AG04449 (cell line): Measurements from ENCODE around the gene MYO16.
A peak's percentile ranks its signal among the peaks of the same experiment; 100 is the strongest.

ENCODE experiments used
- CTCF ChIA-PET: fragments of 350-600 bp; formaldehyde crosslinking; extraction: SDS; loops from one replicate; lab custom pipeline; 2021; ENCODE audit warnings: antibody characterized with exemption; lab: Yijun Ruan, JAX
- POLR2A ChIA-PET: fragments of 400-600, 350-600 bp; formaldehyde crosslinking; extraction: SDS; loops from one replicate; lab custom pipeline; 2020; ENCODE audit warnings: antibody characterized with exemption, inconsistent platforms; lab: Yijun Ruan, JAX
- DNase-seq: peaks from one replicate; pipeline ENCODE4 v3.0.0-alpha.2; 2010; ENCODE audit warnings: low read depth, low spot score
- H3K4me3 ChIP-seq: 2 replicates; pipeline ENCODE4 v1.5.1; 2011; ENCODE audit warnings: low read depth, mild to moderate bottlenecking, control low read depth, low read length
- TF ChIP-seq, protein P1 (sequence below): IDR thresholded peaks from one replicate; pipeline ENCODE4 v1.5.1; 2011; ENCODE audit warnings: mild to moderate bottlenecking, moderate library complexity, low read length, control low read depth, inconsistent platforms; ENCODE audit not compliant: insufficient read depth; ENCODE audit errors: missing control alignments

The MYO16 gene

GRCh38 chr13:108947551-108948030, 318.2 kb downstream of the MYO16 start:
- no peak for DNase-seq
- TF ChIP-seq, protein P1, sequence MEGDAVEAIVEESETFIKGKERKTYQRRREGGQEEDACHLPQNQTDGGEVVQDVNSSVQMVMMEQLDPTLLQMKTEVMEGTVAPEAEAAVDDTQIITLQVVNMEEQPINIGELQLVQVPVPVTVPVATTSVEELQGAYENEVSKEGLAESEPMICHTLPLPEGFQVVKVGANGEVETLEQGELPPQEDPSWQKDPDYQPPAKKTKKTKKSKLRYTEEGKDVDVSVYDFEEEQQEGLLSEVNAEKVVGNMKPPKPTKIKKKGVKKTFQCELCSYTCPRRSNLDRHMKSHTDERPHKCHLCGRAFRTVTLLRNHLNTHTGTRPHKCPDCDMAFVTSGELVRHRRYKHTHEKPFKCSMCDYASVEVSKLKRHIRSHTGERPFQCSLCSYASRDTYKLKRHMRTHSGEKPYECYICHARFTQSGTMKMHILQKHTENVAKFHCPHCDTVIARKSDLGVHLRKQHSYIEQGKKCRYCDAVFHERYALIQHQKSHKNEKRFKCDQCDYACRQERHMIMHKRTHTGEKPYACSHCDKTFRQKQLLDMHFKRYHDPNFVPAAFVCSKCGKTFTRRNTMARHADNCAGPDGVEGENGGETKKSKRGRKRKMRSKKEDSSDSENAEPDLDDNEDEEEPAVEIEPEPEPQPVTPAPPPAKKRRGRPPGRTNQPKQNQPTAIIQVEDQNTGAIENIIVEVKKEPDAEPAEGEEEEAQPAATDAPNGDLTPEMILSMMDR = no peak
- ChIA-PET CTCF (interaction anchor here (1.2 kb wide), 1 partner anchor 13 kb away, joined by 3 read pairs; no protein-coding TSS in a partner anchor), POLR2A (no interaction called here)
- no peak overlapping the region for H3K4me3 ChIP-seq

- ChIA-PET CTCF (no interaction called here), POLR2A (no interaction called here)
- no peak for DNase-seq
- TF ChIP-seq, protein P1 = no peak
- H3K4me3 ChIP-seq = no peak overlapping the region
These were observed 318.9 kb downstream of the MYO16 start for GRCh38 chr13:108948251-108948671.

- CTCF ChIA-PET = interaction anchor here (2.2 kb wide), 1 partner anchor 10 kb away, joined by 10 read pairs; no protein-coding TSS in a partner anchor
- no peak overlapping the region for H3K4me3 ChIP-seq
- POLR2A ChIA-PET = no interaction called here
- TF ChIP-seq, protein P1 = no peak
- DNase-seq = no peak
These were observed 321.1 kb downstream of the MYO16 start for GRCh38 chr13:108950333-108951010.

DNA sequence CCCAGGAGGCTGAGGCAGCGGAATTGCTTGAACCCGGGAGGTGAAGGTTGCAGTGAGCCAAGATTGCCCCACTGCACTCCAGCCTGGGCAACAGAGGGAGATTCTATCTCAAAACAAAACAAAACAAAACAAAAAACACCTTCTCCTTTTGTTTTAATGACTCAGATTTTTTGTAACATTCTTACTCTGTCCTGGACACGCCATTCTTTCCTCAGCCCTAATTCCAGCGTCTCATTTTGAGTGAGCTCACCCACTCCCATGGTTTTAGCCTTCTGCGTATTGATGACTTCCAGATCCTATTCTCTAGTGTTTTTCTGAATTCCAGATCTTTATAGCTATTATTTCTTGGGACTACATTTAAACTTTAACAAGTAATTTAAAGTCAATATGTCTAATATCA, 326.3 kb downstream of the MYO16 start:
- DNase-seq = no peak
- TF ChIP-seq, protein P1 = no peak
- no peak overlapping the region for H3K4me3 ChIP-seq
- CTCF ChIA-PET = interaction anchor here (1.0 to 1.6 kb wide), 3 partner anchors 824 to 1160 kb away, joined by 3 to 7 read pairs (median 4); no protein-coding TSS in a partner anchor
- POLR2A ChIA-PET = no interaction called here

DNA sequence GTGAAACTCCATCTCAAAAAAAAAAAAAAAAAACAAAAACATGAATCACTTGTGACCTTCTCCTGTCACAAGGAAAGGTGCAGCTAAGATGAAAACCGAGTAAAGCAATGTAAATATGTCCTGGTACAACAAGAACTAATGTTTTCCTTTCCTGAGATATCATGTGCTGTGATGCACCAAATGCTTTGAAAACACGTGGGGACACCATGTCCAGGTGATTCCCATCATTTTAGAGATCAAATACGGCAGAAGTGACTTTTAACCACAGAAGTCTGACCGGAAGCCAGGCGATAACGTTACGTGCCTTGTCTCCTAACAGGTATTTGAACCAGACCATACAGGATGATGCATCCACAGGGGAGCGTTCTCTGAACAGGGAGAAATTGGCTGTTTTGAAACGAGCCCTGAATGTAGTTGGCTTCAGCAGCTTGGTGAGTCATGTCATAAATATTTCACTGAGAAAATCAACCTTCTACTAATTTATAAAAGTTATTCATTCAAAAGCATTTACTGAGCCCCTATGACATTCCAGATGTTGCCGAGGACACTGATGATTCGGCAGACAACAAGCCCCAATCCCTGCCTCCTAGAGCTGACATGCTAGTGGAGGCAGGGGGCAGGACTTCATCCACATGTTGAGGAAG, 328.1 kb downstream of the MYO16 start:
- no peak overlapping the region; the same call in 1 of the 2 replicates for H3K4me3 ChIP-seq
- TF ChIP-seq, protein P1 = no peak
- ChIA-PET POLR2A (interaction anchor here (1.0 kb wide), 1 partner anchor 42 kb away, joined by 3 read pairs; no protein-coding TSS in a partner anchor), CTCF (interaction anchor here (1.3 to 1.5 kb wide), 3 partner anchors 42 to 1159 kb away, joined by 3 to 7 read pairs (median 6); no protein-coding TSS in a partner anchor)
- DNase-seq = peak; percentile 21

GRCh38 chr13:108958013-108958376, 328.6 kb downstream of the MYO16 start:
- TF ChIP-seq, protein P1 = no peak
- CTCF ChIA-PET = interaction anchor here (1.3 kb wide), 1 partner anchor 826 kb away, joined by 3 read pairs; no protein-coding TSS in a partner anchor
- POLR2A ChIA-PET = interaction anchor here (1.0 kb wide), 1 partner anchor 42 kb away, joined by 3 read pairs; no protein-coding TSS in a partner anchor
- DNase-seq = no peak
- no peak overlapping the region; the same call in 1 of the 2 replicates for H3K4me3 ChIP-seq
